ENCODE results near the gene GTF2H1.
"Not testable (repeated sequence)": the region's sequence is repeated elsewhere in the genome, so short reads cannot be mapped to it uniquely, and the experiment has no call there.

GTF2H1 gene

DNA sequence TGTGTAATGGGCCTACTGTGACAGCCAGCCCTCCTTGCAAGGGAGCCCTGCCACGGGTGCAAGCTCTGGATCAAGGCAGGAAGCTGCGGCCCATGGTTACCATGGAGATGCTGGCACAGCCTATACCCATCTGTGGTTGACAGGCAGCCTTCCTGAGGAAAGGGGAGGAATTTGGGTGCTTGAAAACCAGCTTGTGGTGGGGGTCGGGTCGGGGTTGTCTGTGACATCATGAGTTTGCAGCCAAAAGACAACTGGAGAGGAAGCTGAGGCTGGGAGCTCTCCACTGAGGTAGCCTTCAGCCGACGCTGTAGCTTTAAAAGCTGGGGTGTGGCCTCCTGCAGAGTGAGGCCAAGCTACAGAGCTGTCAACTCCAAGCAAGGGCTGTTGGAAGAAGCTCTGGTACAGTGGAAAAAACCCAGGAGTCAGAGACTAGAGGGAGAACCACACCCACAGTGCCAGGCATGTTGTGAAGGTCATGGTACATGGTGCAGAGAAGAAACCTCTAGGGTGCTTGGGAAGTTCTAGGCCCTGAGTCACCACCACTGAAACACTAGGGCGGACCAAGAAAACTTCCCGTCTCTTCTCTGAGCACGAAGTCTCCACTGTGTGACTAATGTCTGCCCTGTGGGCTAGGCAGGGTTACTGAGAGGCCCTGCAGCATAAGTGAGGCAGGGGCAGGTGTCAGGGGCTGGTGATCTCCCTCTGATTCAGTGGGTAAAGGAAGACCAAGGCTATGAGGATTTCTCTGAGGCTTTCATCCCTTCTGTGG is 61.2 kb downstream of the GTF2H1 start:
- peak; percentile 75 for DNase-seq

DNA sequence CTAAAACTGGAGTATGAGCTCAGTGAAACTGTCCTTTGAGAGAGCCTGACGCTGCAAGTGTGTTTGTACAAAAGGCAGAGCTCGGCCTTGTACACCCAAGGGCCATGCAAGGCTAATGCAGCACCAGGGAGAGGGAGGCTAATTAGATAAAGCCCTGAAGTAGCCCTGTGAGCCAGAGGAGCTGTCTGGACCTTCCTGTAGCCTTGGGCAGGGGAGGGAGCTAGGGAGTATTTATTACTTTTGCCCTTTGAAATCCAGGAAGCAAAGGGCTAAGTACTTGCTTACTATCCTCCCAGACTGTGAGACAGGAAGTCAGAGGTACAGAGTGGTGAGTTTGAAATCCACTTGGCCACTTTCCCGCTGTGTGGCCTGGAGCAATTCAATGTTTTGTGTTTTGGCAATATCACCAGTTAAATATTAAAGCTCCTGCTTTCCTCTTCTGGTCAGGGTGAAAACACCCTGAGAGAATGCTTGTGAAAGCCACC is 61.8 kb downstream of the GTF2H1 start:
- DNase-seq: no peak

GRCh38 chr11:18390088-18390487 is 67.7 kb downstream of the GTF2H1 start:
- no peak for DNase-seq

DNA sequence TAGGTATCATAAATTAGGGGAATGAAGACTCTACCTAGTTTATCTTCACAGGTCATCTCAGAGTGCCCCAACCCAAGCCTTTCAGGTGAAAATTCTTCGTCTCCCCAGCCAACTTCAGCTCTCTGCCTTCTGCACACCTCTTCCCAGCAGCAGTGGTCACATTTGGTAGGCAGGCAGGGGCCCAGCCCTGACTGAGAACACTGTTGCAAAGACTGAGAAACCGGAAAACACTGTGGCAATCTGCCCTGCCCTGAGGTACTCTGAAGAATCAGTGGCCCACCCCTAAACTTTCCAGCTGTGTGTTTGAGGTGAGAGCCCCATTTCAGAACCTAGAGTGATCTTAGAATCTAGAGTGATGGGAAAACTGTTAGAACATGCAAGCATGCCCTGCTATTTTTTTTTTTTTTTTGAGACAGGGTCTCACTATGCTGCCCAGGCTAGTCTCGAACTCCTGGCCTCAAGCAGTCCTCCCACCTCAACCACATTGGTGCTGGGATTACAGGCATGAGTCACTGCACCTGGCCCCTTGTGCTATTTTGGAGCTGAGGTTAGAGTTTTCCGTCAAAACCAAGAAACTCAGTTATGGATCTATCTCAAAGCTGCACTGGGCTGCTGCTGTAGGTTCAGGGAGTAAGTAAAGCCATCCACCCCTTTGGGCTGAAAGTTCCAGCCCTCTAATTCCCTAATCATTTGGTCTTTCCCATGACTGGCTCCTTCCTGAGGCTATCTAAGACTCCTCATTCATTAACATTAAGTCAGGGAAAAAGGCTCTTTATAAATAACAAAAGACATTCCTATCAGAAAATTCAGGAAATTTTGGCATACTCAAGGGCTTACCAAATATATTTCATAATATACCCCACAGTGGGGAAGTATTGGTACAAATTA is 70.3 kb downstream of the GTF2H1 start:
- DNase-seq: no peak

- no peak for DNase-seq
Measured at GRCh38 chr11:18393581-18394274, 71.4 kb downstream of the GTF2H1 start.

DNA sequence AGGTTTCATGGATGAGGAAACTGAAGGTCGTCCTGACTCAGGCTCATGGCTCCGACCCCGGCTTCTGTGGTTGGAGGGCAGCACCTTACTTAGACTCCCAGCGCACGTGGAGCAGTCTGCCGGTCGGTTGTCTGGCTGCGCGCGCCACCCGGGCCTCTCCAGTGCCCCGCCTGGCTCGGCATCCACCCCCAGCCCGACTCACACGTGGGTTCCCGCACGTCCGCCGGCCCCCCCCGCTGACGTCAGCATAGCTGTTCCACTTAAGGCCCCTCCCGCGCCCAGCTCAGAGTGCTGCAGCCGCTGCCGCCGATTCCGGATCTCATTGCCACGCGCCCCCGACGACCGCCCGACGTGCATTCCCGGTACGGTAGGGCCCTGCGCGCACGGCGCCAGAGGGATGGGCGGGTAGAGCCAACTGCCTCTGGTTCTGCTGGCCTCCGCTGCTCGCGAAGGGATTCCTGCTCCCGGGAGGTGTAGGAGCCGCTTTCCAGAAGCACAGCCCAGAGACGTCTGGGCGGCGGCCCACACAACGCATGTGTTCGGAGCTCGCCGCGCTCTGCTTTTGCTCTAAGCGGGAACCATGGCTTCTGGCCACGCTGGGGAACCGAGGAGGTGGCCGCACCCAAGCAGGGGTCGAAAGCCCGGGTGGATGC is 72.0 kb downstream of the GTF2H1 start, which contains the start of gene LDHA:
Gene LDHA (plus strand): TSS at position 289 of the 653 bp plus-strand sequence. CDS start 2,280 bp downstream, outside the sequence.
- DNase-seq: peak; percentile 98

DNA sequence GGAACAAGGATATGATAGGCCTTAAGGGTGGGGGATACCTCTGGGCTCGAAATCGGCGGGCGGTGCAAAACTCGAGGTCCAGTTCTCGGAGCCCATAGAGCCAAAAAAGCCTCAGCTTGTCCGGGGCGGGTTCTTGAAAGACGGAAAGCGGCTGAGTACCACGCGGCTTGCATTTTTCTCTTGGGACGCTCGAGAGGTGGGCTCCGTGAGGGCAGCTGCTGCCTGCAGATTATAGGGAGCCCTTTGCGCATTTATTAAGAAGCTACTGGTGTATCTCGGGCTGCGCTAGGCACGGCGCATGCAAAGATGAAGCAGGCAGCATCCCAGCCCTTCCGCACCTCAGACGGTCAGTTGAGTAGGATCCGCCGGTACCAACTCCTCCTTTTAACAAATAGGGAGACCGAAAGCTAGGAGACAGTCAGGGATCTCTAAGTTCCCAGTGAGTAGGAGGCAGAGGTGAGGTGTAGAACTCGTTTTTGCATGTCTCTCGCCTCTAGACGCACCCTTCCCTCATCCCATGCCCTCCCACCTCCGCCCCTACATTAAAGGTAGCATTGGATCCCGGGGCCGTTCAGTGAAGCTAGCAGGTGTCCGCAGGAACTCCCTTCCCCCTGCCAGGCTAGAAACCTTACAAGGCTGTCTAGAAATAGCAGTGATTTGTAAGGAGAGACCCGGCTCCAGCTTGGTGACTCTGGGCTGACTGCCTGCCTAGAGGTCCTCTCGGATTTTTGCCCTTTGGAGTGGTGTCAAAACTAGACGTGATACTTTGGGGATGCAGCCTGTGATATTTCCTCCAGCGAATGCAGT is 72.8 kb downstream of the GTF2H1 start:
- no peak for DNase-seq

DNA sequence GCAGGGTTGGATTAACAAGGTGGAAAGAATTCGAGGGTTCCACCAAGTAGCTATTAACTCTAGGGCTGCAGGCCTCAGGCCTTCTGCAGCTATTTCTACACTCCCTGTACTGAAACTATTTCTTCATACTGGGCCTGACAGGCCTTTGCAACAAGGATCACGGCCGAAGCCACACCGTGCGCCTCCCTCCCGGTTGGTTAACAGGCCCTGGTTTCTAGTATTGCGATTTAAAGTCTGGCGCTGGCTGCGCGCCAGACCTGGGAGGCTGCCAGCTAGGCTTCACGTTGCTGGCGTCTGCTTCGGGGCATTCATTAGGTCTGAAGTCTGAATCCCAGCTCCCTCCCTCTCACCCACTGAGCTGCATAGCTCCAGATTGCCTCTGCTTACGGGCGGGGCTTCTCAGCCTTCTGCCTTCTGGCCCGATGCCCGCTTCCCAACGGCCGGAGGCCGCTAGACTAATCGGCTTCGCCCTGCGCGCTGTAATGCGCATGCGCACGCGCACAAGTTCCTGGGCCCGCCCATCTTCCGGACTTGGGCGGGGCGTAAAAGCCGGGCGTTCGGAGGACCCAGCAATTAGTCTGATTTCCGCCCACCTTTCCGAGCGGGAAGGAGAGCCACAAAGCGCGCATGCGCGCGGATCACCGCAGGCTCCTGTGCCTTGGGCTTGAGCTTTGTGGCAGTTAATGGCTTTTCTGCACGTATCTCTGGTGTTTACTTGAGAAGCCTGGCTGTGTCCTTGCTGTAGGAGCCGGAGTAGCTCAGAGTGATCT is 73.6 kb downstream of the GTF2H1 start:
- peak; percentile 97 for DNase-seq

GRCh38 chr11:18397921-18398320 is 75.6 kb downstream of the GTF2H1 start:
- DNase-seq: no peak

DNA sequence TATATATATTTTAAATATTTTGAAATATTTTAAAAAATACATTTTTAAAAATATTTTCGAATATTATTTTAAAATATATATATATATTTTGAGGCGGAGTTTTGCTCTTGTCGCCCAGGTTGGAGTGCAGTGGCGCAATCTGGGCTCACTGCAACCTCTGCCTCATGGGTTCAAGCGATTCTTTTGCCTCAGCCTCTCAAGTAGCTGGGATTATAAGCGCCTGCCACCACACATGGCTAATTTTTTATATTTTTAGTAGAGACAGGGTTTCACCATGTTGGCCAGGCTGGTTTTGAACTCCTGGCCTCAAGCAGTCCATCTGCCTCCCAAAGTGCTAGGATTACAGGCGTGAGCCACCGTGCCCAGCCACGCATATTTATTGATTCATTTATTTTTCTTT is 78.7 kb downstream of the GTF2H1 start:
- not testable (repeated sequence) for DNase-seq

DNA sequence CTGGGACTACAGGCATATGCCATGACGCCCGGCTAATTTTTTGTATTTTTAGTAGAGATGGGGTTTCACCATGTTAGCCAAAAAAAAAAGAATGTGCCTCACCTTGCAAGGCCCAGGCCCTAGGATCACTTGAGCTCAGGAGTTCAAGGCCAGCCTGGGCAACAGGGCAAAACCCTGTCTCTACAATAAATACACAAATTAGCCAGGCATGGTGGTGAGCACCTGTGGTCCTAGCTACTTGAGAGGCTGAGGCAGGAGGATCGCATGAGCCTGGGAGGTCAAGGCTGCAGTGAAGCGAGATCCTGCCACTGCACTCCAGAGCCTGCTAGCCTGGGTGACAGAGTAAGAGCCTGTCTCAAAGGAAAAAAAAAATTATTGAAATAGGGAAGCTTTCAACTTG is 81.7 kb downstream of the GTF2H1 start:
- DNase-seq: no peak

DNA sequence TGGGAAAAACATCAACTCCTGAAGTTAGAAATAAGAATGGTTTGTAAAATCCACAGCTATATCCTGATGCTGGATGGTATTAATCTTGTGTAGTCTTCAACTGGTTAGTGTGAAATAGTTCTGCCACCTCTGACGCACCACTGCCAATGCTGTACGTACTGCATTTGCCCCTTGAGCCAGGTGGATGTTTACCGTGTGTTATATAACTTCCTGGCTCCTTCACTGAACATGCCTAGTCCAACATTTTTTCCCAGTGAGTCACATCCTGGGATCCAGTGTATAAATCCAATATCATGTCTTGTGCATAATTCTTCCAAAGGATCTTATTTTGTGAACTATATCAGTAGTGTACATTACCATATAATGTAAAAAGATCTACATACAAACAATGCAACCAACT is 85.0 kb downstream of the GTF2H1 start:
- not testable (repeated sequence) for DNase-seq

- no peak for DNase-seq
Measured at GRCh38 chr11:18408558-18409291, 86.4 kb downstream of the GTF2H1 start.

GRCh38 chr11:18416459-18416858 is 94.1 kb downstream of the GTF2H1 start:
- no peak for DNase-seq

Measured in CD4-positive, alpha-beta T cell treated with Interleukin-15 for 1 hour (primary cell).